NT2/D1 (cell line): ENCODE results near the gene STRN.

Source experiments
- YY1 ChIP-seq: IDR thresholded peaks from 2 replicates; pipeline ENCODE4 v1.6.1; 2011; ENCODE audit not compliant: insufficient read length, insufficient read depth
- ZNF274 ChIP-seq: IDR thresholded peaks from 2 replicates; pipeline ENCODE4 v1.6.1; 2011; ENCODE audit warnings: mild to moderate bottlenecking, low read depth, low read length

- TF ChIP-seq ZNF274 (no peak), YY1 (no peak)
Measured at GRCh38 chr2:36885605-36886004, 80.7 kb downstream of the STRN start.
